Left ventricle myocardium inferior (tissue), 1 donor: ENCODE measurements around the gene UCMA. TPM values are rescaled to one million over a fixed set of nuclear protein-coding genes. Genes with fewer than 3 reads are reported as not detected.
"Not testable (repeated sequence)": the region's sequence is repeated elsewhere in the genome, so short reads cannot be mapped to it uniquely, and the experiment has no call there.

Source experiments
- DNase-seq: peaks from one replicate; pipeline ENCODE4 v3.0.0-alpha.2; 2020
- H3K27ac ChIP-seq: fragments of 200-600 bp; replicated peaks from 2 replicates; pipeline ENCODE4 v1.8.0; 2021
- H3K27me3 ChIP-seq: fragments of 200-600 bp; 2 replicates; pipeline ENCODE4 v1.8.0; 2021; ENCODE audit warnings: low read depth
- H3K36me3 ChIP-seq: fragments of 200-600 bp; 2 replicates; pipeline ENCODE4 v1.8.0; 2021
- H3K4me1 ChIP-seq: fragments of 200-600 bp; 2 replicates; pipeline ENCODE4 v1.8.0; 2021
- H3K4me3 ChIP-seq: fragments of 200-600 bp; 2 replicates; pipeline ENCODE4 v1.8.0; 2021; ENCODE audit warnings: mild to moderate bottlenecking, moderate library complexity
- H3K9me3 ChIP-seq: fragments of 200-600 bp; replicated peaks from 2 replicates; pipeline ENCODE4 v1.8.0; 2021
- intact Hi-C: fragments of 100-400 bp; cut with micrococcal nuclease; formaldehyde crosslinking; loops from one replicate; pipeline ENCODE4 v1.11.0; 2022
- long read RNA-seq: library from polyadenylated mRNA; unstranded; transcript quantifications from one replicate; pipeline ENCODE4 v2.0.0, GENCODE V29; 2021
- total RNA-seq: library from RNA; stranded (reverse); fragmentation: NEBNext Ultra II Directional; extraction: Animal tissue kit (Norgen Biotek cat#: 25700); gene quantifications from one replicate; pipeline ENCODE4 v1.2.1, GENCODE V29; 2021
- TF ChIP-seq, protein P1 (sequence below): fragments of 200-600 bp; IDR thresholded peaks from 2 replicates; pipeline ENCODE4 v1.8.0; 2021; ENCODE audit warnings: antibody characterized with exemption, mild to moderate bottlenecking, borderline replicate concordance
- donor health status: DM: no; HTN: yes; CAD: no; lungs with severe emphysema.

UCMA gene, protein sequence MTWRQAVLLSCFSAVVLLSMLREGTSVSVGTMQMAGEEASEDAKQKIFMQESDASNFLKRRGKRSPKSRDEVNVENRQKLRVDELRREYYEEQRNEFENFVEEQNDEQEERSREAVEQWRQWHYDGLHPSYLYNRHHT
- not detected for total RNA-seq
- long read RNA-seq: 0 reads

DNA sequence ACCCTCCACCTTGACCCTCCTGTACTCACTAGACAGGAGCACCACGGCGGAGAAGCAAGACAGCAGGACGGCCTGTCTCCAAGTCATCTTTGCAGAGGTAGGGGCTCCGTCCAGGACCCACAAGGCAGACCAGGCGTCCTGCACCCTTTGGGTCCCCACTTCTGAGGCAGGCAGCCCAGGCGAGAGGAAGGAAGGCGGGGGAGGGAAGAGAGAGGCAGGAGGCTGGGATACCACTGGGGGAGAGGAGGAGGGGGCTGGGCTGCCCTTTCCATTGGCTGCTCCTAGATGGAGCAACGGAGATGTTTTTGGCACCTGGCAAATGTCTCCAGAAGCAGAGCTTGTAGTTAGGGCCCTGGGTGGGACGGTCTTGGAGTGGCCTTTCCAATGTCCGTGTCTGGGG, at the start of gene UCMA:
Gene UCMA (minus strand): TSS at position 203 of the 400 bp plus-strand sequence. CDS start 116 bp downstream, at position 87.
- Histone ChIP-seq H3K4me3 (no peak within 1 kb of the TSS), H3K27me3 (peaks cover 32% of the 10 kb centered on the region), H3K9me3 (no peaks in the 10 kb centered on the region), H3K4me1 (no peaks in the 10 kb centered on the region), H3K36me3 (no peaks in the 10 kb centered on the region), H3K27ac (no peak within 1 kb of the TSS)
- no peak for DNase-seq
- intact Hi-C loops: no loop called here
- TF ChIP-seq, protein P1, sequence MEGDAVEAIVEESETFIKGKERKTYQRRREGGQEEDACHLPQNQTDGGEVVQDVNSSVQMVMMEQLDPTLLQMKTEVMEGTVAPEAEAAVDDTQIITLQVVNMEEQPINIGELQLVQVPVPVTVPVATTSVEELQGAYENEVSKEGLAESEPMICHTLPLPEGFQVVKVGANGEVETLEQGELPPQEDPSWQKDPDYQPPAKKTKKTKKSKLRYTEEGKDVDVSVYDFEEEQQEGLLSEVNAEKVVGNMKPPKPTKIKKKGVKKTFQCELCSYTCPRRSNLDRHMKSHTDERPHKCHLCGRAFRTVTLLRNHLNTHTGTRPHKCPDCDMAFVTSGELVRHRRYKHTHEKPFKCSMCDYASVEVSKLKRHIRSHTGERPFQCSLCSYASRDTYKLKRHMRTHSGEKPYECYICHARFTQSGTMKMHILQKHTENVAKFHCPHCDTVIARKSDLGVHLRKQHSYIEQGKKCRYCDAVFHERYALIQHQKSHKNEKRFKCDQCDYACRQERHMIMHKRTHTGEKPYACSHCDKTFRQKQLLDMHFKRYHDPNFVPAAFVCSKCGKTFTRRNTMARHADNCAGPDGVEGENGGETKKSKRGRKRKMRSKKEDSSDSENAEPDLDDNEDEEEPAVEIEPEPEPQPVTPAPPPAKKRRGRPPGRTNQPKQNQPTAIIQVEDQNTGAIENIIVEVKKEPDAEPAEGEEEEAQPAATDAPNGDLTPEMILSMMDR: no peak

DNA sequence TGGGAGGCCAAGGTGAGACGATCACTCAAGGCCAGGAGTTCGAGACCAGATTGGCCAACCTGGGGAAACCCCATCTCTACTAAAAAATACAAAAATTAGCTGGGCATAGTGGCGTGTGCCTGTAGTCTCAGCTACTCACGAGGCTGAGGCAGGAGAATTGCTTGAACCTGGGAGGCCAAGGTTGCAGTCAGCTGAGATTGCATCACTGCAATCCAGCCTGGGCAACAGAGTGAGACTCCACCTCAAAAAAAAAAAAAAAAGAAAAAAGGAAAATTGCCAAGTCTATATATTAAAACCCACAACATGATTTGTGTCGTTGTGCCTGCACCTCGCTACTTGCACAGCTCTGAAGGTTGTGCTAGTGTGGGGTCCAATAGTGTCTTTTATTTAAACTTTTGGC, 48.2 kb upstream of the UCMA start:
- H3K36me3 ChIP-seq: peaks cover 99% of the 10 kb centered on the region
- not testable (repeated sequence) for H3K4me1 ChIP-seq, H3K27me3 ChIP-seq, H3K9me3 ChIP-seq, H3K4me3 ChIP-seq, DNase-seq, H3K27ac ChIP-seq
- intact Hi-C loops: loop anchor here (10.0 kb wide), 1 partner anchor 118 kb away; the partner anchor contains the start of gene MCM10

DNA sequence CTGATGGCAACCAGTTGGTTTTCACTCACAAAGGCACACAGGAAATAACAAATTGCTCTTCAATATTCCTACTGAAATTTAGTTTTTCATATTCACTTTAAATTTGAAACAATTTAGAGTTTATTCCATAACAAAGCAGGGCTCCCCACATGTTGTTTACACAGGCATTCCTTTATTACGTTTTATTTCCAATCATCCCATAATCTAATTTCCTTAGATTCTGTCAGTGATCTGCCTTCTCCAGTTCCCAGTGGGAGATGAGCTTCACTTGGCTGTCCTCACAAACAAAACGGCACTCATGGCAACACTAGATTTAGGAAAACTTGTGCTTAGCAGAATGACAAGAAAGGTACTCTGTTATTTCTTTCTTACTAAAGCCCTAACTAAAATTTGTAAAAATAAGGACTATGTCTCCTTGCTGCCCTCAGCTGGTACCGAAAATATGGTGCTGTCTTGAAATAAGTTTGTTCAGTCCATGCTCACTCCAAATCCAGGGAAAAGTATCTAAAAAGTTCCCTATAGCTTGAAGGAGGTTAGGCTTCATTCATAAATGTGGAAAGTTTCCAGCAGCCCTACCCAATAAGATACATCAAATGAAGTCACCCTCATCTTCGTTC, 42.7 kb upstream of the UCMA start:
- H3K36me3 ChIP-seq: peaks cover 47% of the 10 kb centered on the region
- H3K4me1 ChIP-seq: peaks cover 18% of the 10 kb centered on the region
- no peaks in the 10 kb centered on the region for H3K9me3 ChIP-seq
- H3K4me3 ChIP-seq: no peak overlapping the region
- no peaks in the 10 kb centered on the region for H3K27me3 ChIP-seq
- no peak for DNase-seq
- peak overlapping the region; percentile 27 for H3K27ac ChIP-seq
- TF ChIP-seq, protein P1: peak; percentile 24
- intact Hi-C loops: no loop called here

DNA sequence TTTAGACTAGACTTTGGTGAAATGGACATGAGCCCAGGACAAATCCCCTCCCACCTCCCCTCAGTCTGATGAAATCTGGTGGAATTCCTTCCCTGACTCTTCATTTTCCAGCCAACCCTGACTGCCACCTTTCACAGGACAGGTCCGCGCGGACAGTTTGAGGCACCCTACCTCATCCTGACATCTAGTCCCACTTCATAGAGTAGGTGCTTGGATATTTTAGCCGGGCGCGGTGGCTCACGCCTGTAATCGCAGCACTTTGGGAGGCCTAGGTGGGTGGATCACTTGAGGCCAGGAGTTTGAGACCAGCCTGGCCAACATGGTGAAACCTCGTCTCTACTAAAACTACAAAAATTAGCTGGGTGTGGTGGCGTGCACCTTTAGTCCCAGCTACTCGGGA, 42.0 kb upstream of the UCMA start:
- intact Hi-C loops, DNase-seq, H3K9me3 ChIP-seq, H3K4me3 ChIP-seq, H3K27ac ChIP-seq, H3K27me3 ChIP-seq: not testable (repeated sequence)
- peaks cover 40% of the 10 kb centered on the region for H3K36me3 ChIP-seq
- H3K4me1 ChIP-seq: peaks cover 18% of the 10 kb centered on the region

DNA sequence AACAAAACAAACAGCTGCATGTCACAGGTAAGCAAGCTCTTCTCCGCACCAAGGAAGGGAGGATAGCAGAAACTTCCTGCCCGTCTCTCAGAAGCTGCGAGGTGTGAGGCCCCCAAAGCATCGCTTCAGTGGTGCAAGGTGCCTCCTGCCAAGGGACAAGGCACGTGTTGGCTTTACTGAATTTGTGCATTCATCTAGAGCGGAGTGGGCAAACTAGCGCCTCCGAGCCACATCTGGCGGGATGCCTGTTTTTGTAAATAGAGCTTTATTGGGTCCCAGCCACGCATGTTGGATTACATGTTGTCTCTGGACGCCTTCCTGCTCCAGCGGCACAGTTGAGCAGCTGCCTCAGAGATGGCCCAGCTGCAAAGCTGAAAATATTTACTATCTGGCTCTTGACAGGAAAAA, 38.0 kb upstream of the UCMA start:
- Histone ChIP-seq H3K27me3 (no peaks in the 10 kb centered on the region), H3K9me3 (no peaks in the 10 kb centered on the region), H3K36me3 (no peaks in the 10 kb centered on the region), H3K27ac (peak overlapping the region; percentile 51), H3K4me3 (no peak overlapping the region), H3K4me1 (peaks cover 18% of the 10 kb centered on the region)
- intact Hi-C loops: no loop called here
- DNase-seq: peak; percentile 57
- TF ChIP-seq, protein P1: no peak

DNA sequence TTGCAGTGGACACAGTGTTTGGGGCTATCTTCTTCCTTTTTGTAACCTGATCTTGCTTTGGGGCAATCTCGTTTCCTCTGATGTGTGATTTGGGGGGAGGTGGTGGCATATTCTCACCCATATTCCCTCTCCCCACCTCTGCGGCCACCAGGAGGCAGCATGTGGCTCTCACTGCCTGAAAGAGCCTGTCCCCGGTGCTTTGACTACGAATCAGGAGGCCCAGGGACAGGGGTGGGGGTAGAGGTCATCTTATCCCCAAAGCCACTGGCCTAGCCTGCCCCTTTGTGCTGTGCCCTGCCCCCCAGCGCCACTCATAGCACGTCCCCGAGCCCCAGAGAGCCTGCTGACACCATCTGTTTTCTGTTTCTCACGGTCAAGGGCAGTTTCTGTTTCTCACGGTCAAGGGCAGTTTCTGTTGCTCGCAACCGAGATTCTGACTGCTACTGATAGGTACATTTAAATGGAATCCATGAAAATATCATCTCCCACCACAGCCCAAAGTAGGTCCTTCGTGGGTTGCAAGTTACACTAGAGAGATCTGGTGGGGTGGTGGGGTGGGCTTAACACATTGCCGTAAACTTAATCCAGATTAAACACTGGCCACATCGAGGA, 37.5 kb upstream of the UCMA start:
- peak; percentile 22 for DNase-seq
- Histone ChIP-seq H3K27me3 (no peaks in the 10 kb centered on the region), H3K4me1 (peaks cover 15% of the 10 kb centered on the region), H3K4me3 (no peak overlapping the region), H3K36me3 (no peaks in the 10 kb centered on the region), H3K27ac (peak overlapping the region; percentile 51), H3K9me3 (no peaks in the 10 kb centered on the region)
- TF ChIP-seq, protein P1: peak; percentile 42
- intact Hi-C loops: no loop called here
